Measurements from ENCODE around the gene LMF2.

DNA sequence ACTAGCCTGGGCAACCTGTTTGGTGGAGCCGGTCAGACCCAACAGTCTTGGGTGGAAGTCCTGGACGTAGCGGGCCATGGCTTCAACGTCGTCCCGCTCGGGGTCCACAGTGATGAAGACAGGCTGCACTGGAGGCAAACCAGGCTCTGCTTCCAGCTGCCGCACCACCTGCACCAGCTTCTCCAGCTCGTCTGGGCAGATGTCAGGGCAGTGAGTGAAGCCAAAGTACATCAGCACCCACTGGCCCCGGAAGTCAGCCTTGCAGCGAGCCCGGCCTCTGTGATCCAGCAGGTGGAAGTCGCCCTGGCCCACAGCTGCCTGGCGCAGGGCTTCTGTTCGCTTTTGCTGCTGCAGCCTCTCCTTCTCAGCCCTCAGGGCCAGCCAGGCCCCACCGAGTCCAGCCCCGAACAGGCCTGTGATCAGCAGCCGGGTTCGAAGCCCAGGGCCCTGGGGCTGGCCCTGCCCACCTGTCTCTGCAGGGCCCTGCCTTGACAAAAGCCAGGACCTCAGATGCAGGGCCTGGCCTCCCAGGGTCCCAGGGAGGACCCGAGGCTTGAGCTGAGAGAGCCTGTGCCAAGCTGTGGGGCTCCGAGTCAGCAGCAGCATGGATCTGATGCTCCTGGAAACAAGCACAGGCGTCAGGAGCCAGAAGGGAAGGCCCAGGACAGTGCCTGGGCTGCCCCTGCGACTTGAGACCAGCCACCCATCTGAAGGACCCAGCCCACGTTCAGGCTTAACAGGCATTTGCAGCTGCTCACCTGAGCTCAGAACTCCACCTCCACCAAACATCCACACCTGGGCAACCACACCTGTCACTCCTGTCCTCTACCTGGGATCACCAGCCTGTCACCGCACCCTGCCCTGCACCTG is 16.5 kb upstream of the LMF2 start:
- TF ChIP-seq, protein P1, sequence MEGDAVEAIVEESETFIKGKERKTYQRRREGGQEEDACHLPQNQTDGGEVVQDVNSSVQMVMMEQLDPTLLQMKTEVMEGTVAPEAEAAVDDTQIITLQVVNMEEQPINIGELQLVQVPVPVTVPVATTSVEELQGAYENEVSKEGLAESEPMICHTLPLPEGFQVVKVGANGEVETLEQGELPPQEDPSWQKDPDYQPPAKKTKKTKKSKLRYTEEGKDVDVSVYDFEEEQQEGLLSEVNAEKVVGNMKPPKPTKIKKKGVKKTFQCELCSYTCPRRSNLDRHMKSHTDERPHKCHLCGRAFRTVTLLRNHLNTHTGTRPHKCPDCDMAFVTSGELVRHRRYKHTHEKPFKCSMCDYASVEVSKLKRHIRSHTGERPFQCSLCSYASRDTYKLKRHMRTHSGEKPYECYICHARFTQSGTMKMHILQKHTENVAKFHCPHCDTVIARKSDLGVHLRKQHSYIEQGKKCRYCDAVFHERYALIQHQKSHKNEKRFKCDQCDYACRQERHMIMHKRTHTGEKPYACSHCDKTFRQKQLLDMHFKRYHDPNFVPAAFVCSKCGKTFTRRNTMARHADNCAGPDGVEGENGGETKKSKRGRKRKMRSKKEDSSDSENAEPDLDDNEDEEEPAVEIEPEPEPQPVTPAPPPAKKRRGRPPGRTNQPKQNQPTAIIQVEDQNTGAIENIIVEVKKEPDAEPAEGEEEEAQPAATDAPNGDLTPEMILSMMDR (optimal IDR thresholded peaks at IDR 0.05 in 1 of 3, IDR thresholded peaks at IDR 0.05 in 1 of 3, conservative IDR thresholded peaks at IDR 0.05 in 1 of 3; ENCODE audit: extremely low read depth in 1 of 3, insufficient read depth in 2 of 3, low read length in 3 of 3), result no peak
- TF ChIP-seq EZH2 (IDR thresholded peaks at IDR 0.05; ENCODE audit: low read length), result no peak

Measured in keratinocyte (primary cell).